ENCODE results near the gene LINC00305. TPM values are rescaled to one million over a fixed set of nuclear protein-coding genes. Genes with fewer than 3 reads are reported as not detected.

The LINC00305 gene
- polyA plus RNA-seq, 12 donors: not detected

GRCh38 chr18:64032312-64032711 is 116.6 kb downstream of the LINC00305 start:
- no peak for DNase-seq

GRCh38 chr18:64031411-64031810 is 117.5 kb downstream of the LINC00305 start:
- no peak for DNase-seq

Other genes with a start within 250 kb of the LINC00305 start
- gene SERPINB10, start 241.1 kb downstream of the LINC00305 start, polyA plus RNA-seq (ENCODE audit: insufficient read length in 12 of 12): 1 to 10 TPM in 2 of 12 donors, under 1 TPM in 4, not detected in 6; 0.09 to 5.2 (median 0.58) TPM
- 1 to 10 TPM in 2 of 12 donors, under 1 TPM in 2, not detected in 8; 0.31 to 3.4 (median 0.90) TPM for gene HMSD, start 199.8 kb downstream of the LINC00305 start, polyA plus RNA-seq (ENCODE audit: insufficient read length in 12 of 12)
- 10 to 100 TPM in 1 of 12 donors, 1 to 10 TPM in 9, not detected in 2; 1.4 to 10.4 (median 1.7) TPM for gene SERPINB8, start 179.0 kb downstream of the LINC00305 start, polyA plus RNA-seq (ENCODE audit: insufficient read length in 12 of 12)